DND-41 (cell line): ENCODE measurements around the gene M6PR.

Experiments used
- CTCF ChIP-seq: IDR thresholded peaks from 2 replicates; pipeline ENCODE4 v1.5.1; 2012; ENCODE audit warnings: borderline replicate concordance, low read length, moderate library complexity, mild to moderate bottlenecking; ENCODE audit not compliant: poor library complexity, severe bottlenecking; ENCODE audit errors: extremely low read depth
- EZH2 ChIP-seq: IDR thresholded peaks from 3 replicates; pipeline ENCODE4 v1.6.1; 2012; ENCODE audit warnings: borderline replicate concordance, low read depth, mild to moderate bottlenecking, moderate library complexity, low read length, inconsistent platforms; ENCODE audit not compliant: severe bottlenecking

- no peak for TF ChIP-seq EZH2
- no peak for TF ChIP-seq CTCF
These were observed 41.9 kb downstream of the M6PR start for GRCh38 chr12:8907513-8907912.
